ENCODE measurements around the gene MGLL. TPM values are rescaled to one million over a fixed set of nuclear protein-coding genes. Genes with fewer than 3 reads are reported as not detected.

Gene MGLL
- polyA plus RNA-seq, 1 experiment, result 108 TPM

DNA sequence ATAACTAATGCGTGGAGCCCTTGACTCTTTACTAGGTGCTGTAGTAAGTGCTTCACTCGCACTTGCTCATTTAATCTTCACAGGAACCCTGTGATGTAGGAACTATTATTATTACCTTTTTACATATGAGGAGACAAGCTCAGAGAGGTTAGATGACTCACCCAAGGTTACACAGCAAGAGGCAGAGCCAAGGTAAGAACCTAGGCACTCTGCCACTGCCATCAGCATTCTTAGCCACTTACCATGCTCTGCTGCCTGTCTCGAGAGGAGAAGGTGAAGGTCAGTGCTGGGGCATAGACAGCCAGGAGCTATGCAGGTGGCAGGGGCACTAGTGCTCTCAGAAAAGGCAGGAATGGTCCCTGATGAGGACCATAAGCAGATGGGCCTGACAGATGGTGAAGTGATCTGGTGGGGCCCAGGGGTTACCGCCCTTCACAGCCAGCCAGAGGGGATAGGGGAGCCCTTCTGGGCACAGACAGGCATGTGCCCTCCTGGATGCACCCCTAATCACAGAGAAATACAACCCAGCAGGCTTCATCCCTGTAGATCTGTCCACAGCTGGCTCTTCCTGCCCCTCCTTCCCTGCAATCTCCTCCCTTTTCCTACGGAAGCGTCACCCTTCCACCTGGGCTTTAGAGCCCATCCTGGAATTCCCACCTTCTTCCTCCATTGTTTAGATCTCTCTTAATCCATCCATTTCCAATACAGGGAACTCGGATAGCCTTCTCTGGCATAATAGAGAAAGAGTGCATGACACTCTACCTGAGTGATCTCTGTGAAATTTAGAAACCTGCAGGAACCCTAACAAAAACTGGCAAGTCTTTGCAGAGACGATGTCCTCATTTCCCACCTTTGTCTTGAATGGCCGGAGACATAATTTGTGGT lies 122.7 kb downstream of the MGLL start:
- DNase-seq (ENCODE audit: low read depth), result no peak
- TF ChIP-seq, protein P1, sequence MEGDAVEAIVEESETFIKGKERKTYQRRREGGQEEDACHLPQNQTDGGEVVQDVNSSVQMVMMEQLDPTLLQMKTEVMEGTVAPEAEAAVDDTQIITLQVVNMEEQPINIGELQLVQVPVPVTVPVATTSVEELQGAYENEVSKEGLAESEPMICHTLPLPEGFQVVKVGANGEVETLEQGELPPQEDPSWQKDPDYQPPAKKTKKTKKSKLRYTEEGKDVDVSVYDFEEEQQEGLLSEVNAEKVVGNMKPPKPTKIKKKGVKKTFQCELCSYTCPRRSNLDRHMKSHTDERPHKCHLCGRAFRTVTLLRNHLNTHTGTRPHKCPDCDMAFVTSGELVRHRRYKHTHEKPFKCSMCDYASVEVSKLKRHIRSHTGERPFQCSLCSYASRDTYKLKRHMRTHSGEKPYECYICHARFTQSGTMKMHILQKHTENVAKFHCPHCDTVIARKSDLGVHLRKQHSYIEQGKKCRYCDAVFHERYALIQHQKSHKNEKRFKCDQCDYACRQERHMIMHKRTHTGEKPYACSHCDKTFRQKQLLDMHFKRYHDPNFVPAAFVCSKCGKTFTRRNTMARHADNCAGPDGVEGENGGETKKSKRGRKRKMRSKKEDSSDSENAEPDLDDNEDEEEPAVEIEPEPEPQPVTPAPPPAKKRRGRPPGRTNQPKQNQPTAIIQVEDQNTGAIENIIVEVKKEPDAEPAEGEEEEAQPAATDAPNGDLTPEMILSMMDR (IDR thresholded peaks at IDR 0.05; ENCODE audit: insufficient read depth, low read depth, low read length), result no peak
- ChIA-PET CTCF (interaction anchor here (0.7 to 5.6 kb wide), 5 partner anchors 9 to 184 kb away, joined by 3 to 42 read pairs (median 3); partner anchors contain the start of gene MGLL), POLR2A (no interaction called here)
- no peak overlapping the region for H3K4me3 ChIP-seq (ENCODE audit: low read depth, low read length)
- no peaks in the 10 kb centered on the region for H3K27me3 ChIP-seq (ENCODE audit: control insufficient read depth, insufficient read depth, low read length)
- H3K36me3 ChIP-seq (ENCODE audit: control insufficient read depth, insufficient read depth, low read length), result peaks cover 4% of the 10 kb centered on the region

DNA sequence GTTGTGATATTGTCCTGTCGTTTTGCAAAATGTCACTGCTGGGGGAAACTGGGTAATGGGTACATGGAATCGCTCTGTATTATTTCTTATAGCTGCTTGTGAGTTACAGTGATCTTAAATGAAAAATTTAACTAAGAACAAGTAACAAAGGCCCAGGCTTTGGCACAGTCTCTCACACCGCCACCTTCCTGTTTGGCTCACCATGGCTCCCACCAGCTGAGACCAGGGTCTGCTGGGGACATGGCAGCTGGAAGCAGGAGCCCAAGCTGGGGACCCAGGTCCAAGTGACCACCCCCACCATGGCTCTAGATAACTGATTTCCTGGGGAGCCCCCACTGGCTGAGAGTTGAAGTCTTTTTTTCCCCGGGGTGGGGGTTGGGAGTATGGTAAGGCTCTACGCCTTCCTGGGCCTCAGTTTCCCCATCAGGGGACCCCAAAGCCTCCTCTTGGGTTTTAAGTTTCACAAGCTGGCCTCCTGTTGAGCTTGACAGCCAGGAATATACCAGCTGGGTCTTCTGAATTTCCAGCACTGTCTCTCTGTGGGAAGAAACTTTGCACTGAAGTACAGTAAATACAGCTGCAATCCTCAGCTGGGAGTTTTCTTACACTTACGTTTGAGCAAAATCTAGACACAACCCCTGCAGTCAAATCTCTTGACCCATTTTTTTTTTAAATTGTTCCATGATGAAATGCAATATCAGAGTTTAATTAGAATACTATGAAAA lies 123.5 kb downstream of the MGLL start:
- Histone ChIP-seq H3K36me3 (ENCODE audit: control insufficient read depth, insufficient read depth, low read length) (peaks cover 6% of the 10 kb centered on the region), H3K4me3 (ENCODE audit: low read depth, low read length) (no peak overlapping the region), H3K27me3 (ENCODE audit: control insufficient read depth, insufficient read depth, low read length) (no peaks in the 10 kb centered on the region)
- no peak for DNase-seq (ENCODE audit: low read depth)
- ChIA-PET CTCF (interaction anchor here (0.6 to 5.6 kb wide), 6 partner anchors 8 to 185 kb away, joined by 3 to 42 read pairs (median 3); partner anchors contain the start of gene MGLL), POLR2A (no interaction called here)
- TF ChIP-seq, protein P1 (IDR thresholded peaks at IDR 0.05; ENCODE audit: insufficient read depth, low read depth, low read length), result no peak

DNA sequence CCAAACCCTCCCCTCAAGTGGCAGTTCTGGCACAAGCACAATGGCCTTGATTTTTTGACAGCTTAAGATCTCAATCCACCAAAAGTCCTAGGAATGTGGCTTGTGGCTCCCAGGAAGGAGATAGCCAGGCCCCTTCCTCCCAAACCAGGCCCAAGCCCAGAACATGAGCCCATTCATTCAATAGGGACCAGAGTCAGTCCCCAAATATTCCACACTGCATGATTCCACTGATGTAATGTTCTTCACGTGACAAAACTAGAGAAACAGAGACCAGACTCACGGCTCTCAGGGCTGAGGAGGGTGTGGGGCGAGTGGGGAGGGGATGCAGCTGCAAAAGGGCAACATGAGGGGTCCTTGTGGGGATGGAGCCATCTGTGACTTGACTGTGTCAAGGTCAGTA lies 124.0 kb downstream of the MGLL start:
- TF ChIP-seq, protein P1 (IDR thresholded peaks at IDR 0.05; ENCODE audit: insufficient read depth, low read depth, low read length), result no peak
- peaks cover 5% of the 10 kb centered on the region for H3K36me3 ChIP-seq (ENCODE audit: control insufficient read depth, insufficient read depth, low read length)
- POLR2A ChIA-PET, result no interaction called here
- no peaks in the 10 kb centered on the region for H3K27me3 ChIP-seq (ENCODE audit: control insufficient read depth, insufficient read depth, low read length)
- DNase-seq (ENCODE audit: low read depth), result no peak
- CTCF ChIA-PET, result interaction anchor here (2.0 to 5.6 kb wide), 2 partner anchors 38 to 123 kb away, joined by 7 to 42 read pairs; partner anchors contain the start of gene MGLL
- H3K4me3 ChIP-seq (ENCODE audit: low read depth, low read length), result no peak overlapping the region

DNA sequence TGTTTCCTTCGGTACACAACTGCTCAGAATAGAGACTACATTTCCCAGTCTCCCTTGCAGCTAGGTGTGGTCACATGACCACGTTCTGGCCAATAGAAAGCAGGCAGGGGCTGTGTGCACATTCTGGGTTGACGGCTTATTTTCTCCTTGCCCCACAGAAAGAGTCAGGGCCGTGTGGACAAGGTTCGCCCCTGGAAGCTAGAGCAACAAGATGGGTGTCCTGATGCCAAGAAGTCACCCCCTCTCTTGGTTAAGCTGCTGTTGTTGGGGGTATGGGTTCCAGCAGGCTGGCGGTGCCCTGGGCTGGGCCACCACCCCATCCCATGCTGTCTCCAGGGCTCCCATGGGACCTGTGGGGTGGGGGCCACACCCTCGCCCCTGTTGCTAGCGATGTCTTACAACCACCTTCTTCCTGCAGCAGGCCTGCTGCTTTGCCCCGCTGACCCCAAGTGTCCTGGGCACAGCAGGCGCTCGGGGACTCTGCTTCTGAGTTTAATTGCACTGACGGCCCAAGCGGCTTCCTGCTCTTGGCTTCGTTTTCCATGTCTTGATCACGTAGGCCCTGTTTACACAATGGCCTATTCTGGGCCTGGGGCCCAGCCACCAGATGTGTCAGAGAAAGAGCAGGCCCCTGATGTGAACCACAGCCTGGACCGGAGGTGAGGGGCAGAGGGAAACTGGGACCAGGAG lies 124.6 kb downstream of the MGLL start:
- Histone ChIP-seq H3K4me3 (ENCODE audit: low read depth, low read length) (no peak overlapping the region), H3K36me3 (ENCODE audit: control insufficient read depth, insufficient read depth, low read length) (peaks cover 9% of the 10 kb centered on the region), H3K27me3 (ENCODE audit: control insufficient read depth, insufficient read depth, low read length) (no peaks in the 10 kb centered on the region)
- TF ChIP-seq, protein P1 (IDR thresholded peaks at IDR 0.05; ENCODE audit: insufficient read depth, low read depth, low read length), result no peak
- CTCF ChIA-PET, result interaction anchor here (0.7 to 5.6 kb wide), 16 partner anchors 9 to 363 kb away, joined by 3 to 42 read pairs (median 4); partner anchors contain the start of genes ABTB1 and MGLL
- peak; percentile 64 for DNase-seq (ENCODE audit: low read depth)
- POLR2A ChIA-PET, result interaction anchor here (0.5 to 0.6 kb wide), 3 partner anchors 20 to 110 kb away, joined by 3 to 14 read pairs (median 3); no protein-coding TSS in a partner anchor

Data from BJ (cell line).